Measurements from ENCODE around the gene CHST11.
"Not testable (repeated sequence)": the region's sequence is repeated elsewhere in the genome, so short reads cannot be mapped to it uniquely, and the experiment has no call there.

CHST11 gene

DNA sequence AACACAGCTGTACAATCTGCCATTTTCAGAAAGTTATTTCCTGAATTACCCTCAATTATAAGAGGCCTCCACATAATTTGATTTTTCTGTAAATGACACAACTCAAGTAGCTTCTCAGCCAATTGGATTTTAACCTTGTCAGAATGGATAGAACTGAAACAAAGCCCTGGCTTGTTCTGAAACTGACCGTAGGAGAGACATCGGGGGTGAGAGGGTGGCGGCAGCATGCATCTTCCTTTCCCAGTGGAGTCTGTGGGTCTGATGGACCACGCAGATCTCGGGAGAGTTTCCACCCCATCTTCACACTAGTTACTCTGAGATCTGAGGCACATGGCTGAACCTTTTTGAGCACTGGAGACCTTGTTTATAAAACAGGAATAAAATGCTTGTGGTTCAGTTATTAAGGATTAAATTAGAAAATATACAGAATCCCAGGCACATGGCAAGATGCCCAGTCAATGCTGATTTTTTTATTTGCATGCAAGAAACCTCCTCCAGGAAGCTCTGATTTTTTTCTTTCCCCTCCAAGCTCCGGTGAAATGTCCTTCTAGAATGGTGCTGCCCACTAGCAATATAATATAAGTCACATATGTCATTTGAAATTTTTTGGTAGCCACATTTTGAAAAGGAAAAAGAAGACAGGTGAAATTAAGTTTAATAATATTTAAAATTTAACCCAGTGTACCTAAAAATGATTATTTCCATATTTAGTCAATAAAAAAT is 153.9 kb downstream of the CHST11 start:
- no peak for DNase-seq

DNA sequence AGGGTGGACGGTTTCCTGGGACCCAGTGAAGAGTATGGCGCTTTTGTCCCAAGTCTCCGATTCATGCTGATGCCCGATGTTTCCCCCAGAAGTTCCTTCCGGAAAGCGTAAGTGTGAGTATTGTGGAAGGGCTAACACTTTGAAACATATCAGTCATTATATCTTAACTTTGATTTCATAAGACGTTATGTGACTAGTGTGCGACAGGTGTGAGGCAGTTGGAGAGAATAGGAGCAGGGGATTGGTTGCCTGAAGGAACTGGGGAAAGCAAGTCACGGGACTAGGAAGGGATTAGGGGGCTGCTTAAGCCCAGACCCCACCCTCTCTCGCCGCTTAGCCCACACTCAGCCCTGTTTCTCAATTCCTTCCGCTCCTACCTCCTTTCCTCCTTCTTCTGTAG is 154.9 kb downstream of the CHST11 start:
- no peak for DNase-seq

DNA sequence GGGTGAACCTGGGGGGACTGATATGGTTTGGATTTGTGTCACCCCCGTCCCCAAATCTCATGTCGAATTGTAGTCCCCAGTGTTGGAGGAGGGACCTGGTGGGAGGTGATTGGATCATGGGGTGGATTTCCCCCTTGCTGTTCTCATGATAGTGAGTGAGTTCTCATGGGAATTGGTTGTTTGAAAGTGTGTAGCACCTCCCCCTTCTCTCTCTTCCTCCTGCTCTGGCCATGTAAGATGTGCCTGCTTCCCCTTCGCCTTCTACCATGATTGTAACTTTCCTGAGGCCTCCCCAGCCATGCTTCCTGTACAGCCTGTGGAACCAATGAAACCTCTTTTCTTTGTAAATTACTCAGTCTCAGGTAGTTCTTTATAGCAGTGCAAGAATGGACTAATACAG is 156.6 kb downstream of the CHST11 start:
- DNase-seq, result not testable (repeated sequence)

GRCh38 chr12:104615048-104615561 is 158.4 kb downstream of the CHST11 start:
- DNase-seq, result no peak

DNA sequence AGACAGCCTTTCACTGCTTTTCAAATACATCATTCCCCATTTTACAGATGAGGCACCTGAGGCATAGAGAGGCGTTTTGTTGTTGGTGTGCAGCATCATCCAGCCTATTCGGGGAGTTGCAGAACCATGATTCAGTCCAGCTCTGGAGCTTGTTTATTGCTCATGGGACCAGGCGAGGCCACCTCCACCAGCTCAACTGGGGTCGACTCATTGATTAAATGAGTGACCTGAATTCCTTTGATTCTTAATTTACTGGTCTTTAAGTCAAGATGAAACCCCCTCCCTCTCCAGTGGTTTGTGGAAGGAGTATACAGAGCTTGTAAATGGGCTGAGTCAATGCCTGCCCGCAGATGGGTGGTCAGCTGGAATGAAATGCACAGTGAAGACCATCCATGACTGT is 161.9 kb downstream of the CHST11 start:
- DNase-seq, result no peak

DNA sequence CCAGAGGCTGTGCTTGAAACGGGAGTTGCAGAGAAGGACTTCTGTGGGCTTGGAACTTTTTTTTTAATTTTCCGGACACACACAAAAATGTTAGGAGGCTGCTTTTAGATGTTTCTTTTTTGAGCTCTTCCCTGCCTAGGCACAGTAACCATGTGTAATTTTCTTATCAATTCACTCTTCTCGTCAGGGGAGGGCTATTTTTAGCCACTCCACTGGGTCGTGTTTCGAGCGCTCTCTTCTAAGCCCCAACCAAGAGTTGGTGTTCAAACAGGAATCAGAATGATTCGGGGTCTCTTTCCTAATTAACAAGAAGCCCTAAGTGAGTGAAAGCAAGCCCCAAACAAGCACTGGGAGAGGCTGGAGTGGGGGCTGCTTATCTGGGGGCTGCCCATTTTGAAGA is 162.6 kb downstream of the CHST11 start:
- no peak for DNase-seq

GRCh38 chr12:104620837-104621531 is 164.2 kb downstream of the CHST11 start:
- DNase-seq, result no peak

GRCh38 chr12:104622928-104623327 is 166.2 kb downstream of the CHST11 start:
- DNase-seq, result no peak

- peak; percentile 14 for DNase-seq
Measured at GRCh38 chr12:104623883-104624282, 167.1 kb downstream of the CHST11 start.

GRCh38 chr12:104624529-104624928 is 167.8 kb downstream of the CHST11 start:
- no peak for DNase-seq

DNA sequence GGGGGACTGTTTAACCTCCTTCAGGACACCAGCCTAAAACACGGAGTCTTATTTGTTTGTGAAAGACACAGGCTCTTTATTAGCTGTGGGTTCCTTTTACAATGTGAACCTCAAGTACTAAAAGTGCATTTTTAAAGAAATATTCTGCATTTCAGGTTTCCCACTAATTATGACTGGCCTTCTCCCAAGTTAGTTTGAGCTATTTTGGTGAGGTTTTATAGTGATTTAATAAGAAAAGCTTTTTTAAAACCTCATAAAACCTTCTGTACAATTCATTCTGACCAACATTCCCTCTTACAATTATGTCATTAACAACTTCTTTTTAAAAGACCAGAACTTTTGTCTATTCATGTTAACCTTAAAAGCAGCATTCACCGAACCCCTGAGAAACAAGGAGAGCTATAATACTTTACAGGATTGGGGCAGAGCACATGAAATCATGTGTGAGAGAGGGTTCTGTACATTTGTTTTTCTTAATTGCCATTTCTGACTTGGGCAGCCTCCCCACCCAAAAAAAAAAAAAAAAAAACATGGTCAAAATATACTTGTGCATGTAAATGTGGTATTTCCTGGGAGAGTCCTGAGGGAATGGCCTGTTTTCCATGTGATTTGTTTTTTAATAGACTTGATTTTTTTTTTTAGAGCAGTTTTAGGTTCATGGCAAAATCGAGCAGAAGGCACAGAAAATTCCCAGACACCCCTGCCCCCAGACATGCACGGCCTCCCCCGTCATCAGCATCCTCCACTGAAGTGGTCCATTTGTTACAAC is 169.5 kb downstream of the CHST11 start:
- no peak for DNase-seq

GRCh38 chr12:104627231-104627989 is 170.7 kb downstream of the CHST11 start:
- DNase-seq, result no peak

DNA sequence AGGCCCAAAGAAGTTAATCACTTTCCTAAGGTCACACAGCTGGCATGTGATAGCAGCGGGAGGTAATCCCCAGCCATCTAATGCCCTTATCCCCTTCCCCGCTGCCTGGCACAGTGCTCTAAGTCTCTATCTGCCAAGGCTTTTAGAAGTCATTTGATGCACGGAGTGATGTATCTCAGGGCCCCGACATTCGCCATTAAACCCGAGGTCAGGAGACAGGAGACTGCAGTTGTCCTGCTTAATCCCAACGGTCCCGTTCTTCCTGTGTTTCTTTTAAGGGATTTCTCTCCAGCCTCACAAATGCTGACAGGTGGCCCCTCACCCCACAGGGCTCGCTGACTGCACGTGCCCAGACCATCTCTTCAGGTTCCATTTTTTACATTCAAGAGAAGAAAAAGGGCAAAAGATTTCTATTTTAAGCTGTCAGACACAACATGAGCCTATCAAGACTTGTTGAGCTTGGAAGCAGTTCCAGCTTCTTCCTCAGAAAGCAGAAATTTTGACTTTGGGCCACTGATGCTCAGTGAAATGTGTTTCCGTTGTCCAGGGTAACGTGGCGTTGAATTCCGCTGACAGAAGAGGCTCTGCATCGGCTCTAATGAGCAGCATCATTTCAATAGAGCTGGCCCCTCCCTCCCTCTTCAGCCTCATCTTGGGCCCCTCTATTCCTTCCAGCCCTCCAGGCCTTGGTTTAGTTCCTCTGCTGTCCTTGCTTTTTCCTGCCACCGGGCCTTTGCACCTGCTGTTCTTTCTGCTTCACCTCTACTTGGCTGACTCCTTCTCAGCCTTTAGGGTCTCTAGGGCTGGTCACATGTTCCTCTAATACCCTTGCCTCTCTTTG is 171.5 kb downstream of the CHST11 start:
- no peak for DNase-seq

GRCh38 chr12:104628831-104629135 is 172.0 kb downstream of the CHST11 start:
- DNase-seq, result no peak

DNA sequence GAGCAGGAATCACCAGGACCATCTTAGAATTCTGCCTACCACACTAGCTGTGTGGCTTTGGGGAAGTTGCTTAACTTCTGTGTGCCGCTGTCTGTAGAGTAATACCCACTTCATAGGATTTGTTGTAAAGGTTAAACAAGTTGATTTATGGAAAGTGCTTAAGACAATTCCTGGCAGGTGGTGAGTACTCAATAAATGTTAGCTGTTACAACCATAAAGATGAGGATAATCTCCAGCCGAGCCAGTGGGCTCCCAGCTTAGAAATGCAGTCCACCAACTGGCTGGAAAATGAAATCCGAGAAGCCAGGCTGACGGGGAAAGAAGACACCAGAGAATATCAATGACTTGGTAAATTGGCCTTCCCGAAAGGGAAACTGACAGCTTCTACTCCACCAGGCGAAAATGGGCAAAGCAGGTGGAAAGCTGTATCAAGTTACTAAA is 173.5 kb downstream of the CHST11 start:
- DNase-seq, result peak; percentile 87

GRCh38 chr12:104631867-104632266 is 175.1 kb downstream of the CHST11 start:
- no peak for DNase-seq

DNA sequence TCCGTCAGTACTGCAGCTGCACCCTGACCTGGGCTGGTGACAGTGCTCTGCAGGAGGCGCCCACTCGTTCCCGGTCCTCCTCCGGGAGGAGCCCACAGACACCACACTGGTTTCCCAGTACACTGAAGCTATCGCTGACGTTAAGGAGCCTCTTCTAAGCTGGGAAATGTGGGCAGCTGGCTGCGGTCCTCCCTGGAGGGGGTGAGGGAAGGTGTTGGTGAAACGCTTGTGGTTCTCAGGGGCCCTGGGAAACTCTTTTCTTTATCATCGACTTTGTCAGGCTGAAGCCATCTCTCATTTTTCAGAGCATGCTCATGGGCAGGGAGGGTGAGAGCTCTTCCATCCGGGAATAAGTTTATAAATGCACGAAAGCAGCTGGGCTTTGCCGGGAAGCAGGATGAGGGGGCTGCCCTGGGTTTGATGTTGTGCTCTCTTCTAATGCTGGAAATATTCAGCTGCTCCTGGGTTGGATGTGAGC is 176.0 kb downstream of the CHST11 start:
- no peak for DNase-seq

DNA sequence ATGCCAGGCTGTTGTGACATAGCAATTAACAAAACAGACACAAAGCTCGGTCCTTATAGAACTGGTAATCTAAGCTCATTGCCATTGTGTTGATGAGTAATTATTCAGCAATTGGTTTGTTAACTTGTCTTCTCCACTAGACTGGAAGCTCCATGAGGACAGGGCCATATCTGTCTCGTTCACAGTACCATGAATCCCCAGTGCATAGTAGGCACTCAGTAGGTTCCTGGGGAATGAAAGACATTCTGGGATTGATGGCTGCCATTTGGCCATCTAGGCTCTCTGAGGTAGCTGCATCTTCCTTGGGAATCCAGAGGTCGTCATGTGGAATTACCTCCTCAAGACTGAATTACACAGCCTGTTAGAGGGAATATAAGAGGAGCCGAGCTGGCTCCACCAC is 177.3 kb downstream of the CHST11 start:
- DNase-seq, result no peak

- DNase-seq, result no peak
Measured at GRCh38 chr12:104634852-104635251, 178.1 kb downstream of the CHST11 start.

- no peak for DNase-seq
Measured at GRCh38 chr12:104635607-104636343, 179.0 kb downstream of the CHST11 start.

- no peak for DNase-seq
Measured at GRCh38 chr12:104636496-104636895, 179.7 kb downstream of the CHST11 start.
